Esophagus muscularis mucosa (tissue), 4 donors: ENCODE results near the gene GRB7. TPM values are rescaled to one million over a fixed set of nuclear protein-coding genes. Genes with fewer than 3 reads are reported as not detected.

Experiments
- DNase-seq: peaks from one replicate; pipeline ENCODE4 v3.0.0-alpha.2; 2017; ENCODE audit errors: extremely low spot score
- H3K27ac ChIP-seq, 4 donors: fragments of 200-600 bp; sonication (generic); replicated peaks in 1 of 4; 1 replicate in 3 of 4; 2 replicates in 1 of 4; pipeline ENCODE4 v1.5.1; 2016 to 2019; ENCODE audit warnings: mild to moderate bottlenecking in 1 of 4
- H3K27me3 ChIP-seq, 4 donors: fragments of 200-600 bp; sonication (generic); one replicate each; pipeline versions ENCODE4 v1.5.1 to v1.6.0; 2016 to 2019
- H3K36me3 ChIP-seq, 4 donors: fragments of 200-600 bp; sonication (generic); one replicate each; pipeline ENCODE4 v1.5.1; 2016 to 2019
- H3K4me1 ChIP-seq, 4 donors: fragments of 200-600 bp; sonication (generic); one replicate each; pipeline ENCODE4 v1.5.1; 2016 to 2019
- H3K4me3 ChIP-seq, 4 donors: fragments of 200-600 bp; sonication (generic); 1 replicate in 2 of 4; 2 replicates in 2 of 4; pipeline ENCODE4 v1.5.1; 2016 to 2019; ENCODE audit warnings: mild to moderate bottlenecking in 4 of 4, moderate library complexity in 1 of 4
- H3K9me3 ChIP-seq, 4 donors: fragments of 200-600 bp; sonication (generic); 1 replicate in 3 of 4; 2 replicates in 1 of 4; pipeline ENCODE4 v1.5.1; 2016 to 2019
- CTCF ChIP-seq, 3 experiments: fragments of 200-600 bp in 2 of 3; fragments of 450-650 bp in 1 of 3; sonication (generic) in 2 of 3; IDR thresholded peaks; one replicate each; pipeline ENCODE4 v1.5.1; 2017 to 2019; ENCODE audit warnings: antibody characterized with exemption in 3 of 3, mild to moderate bottlenecking in 2 of 3, moderate library complexity in 1 of 3
- EP300 ChIP-seq: sonication (generic); formaldehyde crosslinking; IDR thresholded peaks from one replicate; pipeline ENCODE4 v1.6.1; 2017; ENCODE audit warnings: antibody characterized with exemption
- POLR2A ChIP-seq: fragments of 450-650 bp; IDR thresholded peaks from one replicate; pipeline ENCODE4 v1.6.1; 2017; ENCODE audit warnings: antibody characterized with exemption, moderate library complexity, mild to moderate bottlenecking, low read depth
- POLR2AphosphoS5 ChIP-seq, 2 donors: sonication (generic); formaldehyde crosslinking; IDR thresholded peaks; one replicate each; pipeline ENCODE4 v1.6.1; 2017; ENCODE audit warnings: antibody characterized with exemption in 2 of 2
- WGBS: methylation state at CpG from one replicate; pipeline ENCODE4 v1.1.5; 2018; 5-methylcytosine and 5-hydroxymethylcytosine counted together
- intact Hi-C: fragments of 100-400 bp; cut with DNase I; formaldehyde crosslinking; loops from one replicate; pipeline ENCODE4 v1.15.1; 2023
- total RNA-seq, 4 donors: library from RNA; depleted of rRNA; stranded (reverse); fragments of >200 nt; gene quantifications; one replicate each; pipeline versions ENCODE4 v1.1.0 to v1.2.1, GENCODE V29; 2016

GRB7 gene
- total RNA-seq, 4 donors from 2014 or later, result 0.23 to 0.83 (median 0.55) TPM

- Histone ChIP-seq H3K4me1 (no peaks in the 10 kb centered on the region), H3K9me3 (no peaks in the 10 kb centered on the region), H3K4me3 (no peak overlapping the region), H3K36me3 (no peaks in the 10 kb centered on the region), H3K27ac (no peak overlapping the region), H3K27me3 (peaks cover 0 to 40% (median 0%) of the 10 kb centered on the region in 4 donors)
- WGBS, result 74% methylated on average over 2 of the region's 2 CpGs
- no peak for DNase-seq
- intact Hi-C loops, result no loop called here
- no peak for TF ChIP-seq POLR2A
Measured at GRCh38 chr17:39781861-39782213, 44.1 kb downstream of the GRB7 start.

- intact Hi-C loops, result no loop called here
- TF ChIP-seq CTCF (IDR thresholded peaks at IDR 0.05) (no peak), POLR2A (no peak), POLR2AphosphoS5 (IDR thresholded peaks at IDR 0.05) (no peak)
- DNase-seq, result no peak
- H3K27ac ChIP-seq, result no peak overlapping the region
- H3K4me3 ChIP-seq, result no peak overlapping the region
- H3K9me3 ChIP-seq, result no peaks in the 10 kb centered on the region
- H3K36me3 ChIP-seq, result no peaks in the 10 kb centered on the region
- WGBS, result 61% methylated on average over 4 of the region's 4 CpGs
- H3K27me3 ChIP-seq, result peaks cover 0 to 37% (median 0%) of the 10 kb centered on the region in 4 donors
- H3K4me1 ChIP-seq, result no peaks in the 10 kb centered on the region
Measured at GRCh38 chr17:39782481-39782880, 44.7 kb downstream of the GRB7 start.

- no peak overlapping the region for H3K27ac ChIP-seq
- no peak overlapping the region for H3K4me3 ChIP-seq
- 94% methylated on average over 1 of the region's 1 CpG for WGBS
- TF ChIP-seq POLR2A, result no peak
- TF ChIP-seq EP300, result no peak
- TF ChIP-seq CTCF (IDR thresholded peaks at IDR 0.05), result no peak
- no peak for TF ChIP-seq POLR2AphosphoS5 (IDR thresholded peaks at IDR 0.05)
- no peaks in the 10 kb centered on the region for H3K9me3 ChIP-seq
- no peaks in the 10 kb centered on the region for H3K36me3 ChIP-seq
- intact Hi-C loops, result no loop called here
- no peak for DNase-seq
- H3K4me1 ChIP-seq, result no peaks in the 10 kb centered on the region
- H3K27me3 ChIP-seq, result peaks cover 0 to 32% (median 0%) of the 10 kb centered on the region in 4 donors
Measured at GRCh38 chr17:39782980-39783379, 45.2 kb downstream of the GRB7 start.

- DNase-seq, result no peak
- no peak for TF ChIP-seq EP300
- TF ChIP-seq CTCF (IDR thresholded peaks at IDR 0.05), result no peak
- TF ChIP-seq POLR2AphosphoS5 (IDR thresholded peaks at IDR 0.05), result no peak
- no peak for TF ChIP-seq POLR2A
- H3K9me3 ChIP-seq, result no peaks in the 10 kb centered on the region
- no peaks in the 10 kb centered on the region for H3K4me1 ChIP-seq
- no peak overlapping the region for H3K27ac ChIP-seq
- no peaks in the 10 kb centered on the region for H3K36me3 ChIP-seq
- H3K4me3 ChIP-seq, result no peak overlapping the region
- peaks cover 0 to 17% (median 0%) of the 10 kb centered on the region in 4 donors for H3K27me3 ChIP-seq
- intact Hi-C loops, result no loop called here
Measured at GRCh38 chr17:39787041-39787440, 49.3 kb downstream of the GRB7 start.

GRCh38 chr17:39787743-39788484, 50.2 kb downstream of the GRB7 start:
- WGBS, result 83% methylated on average over 8 of the region's 8 CpGs
- Histone ChIP-seq H3K36me3 (no peaks in the 10 kb centered on the region), H3K4me3 (no peak overlapping the region), H3K4me1 (no peaks in the 10 kb centered on the region), H3K27me3 (peaks cover 0 to 17% (median 0%) of the 10 kb centered on the region in 4 donors), H3K27ac (no peak overlapping the region), H3K9me3 (no peaks in the 10 kb centered on the region)
- no peak for TF ChIP-seq CTCF (IDR thresholded peaks at IDR 0.05)
- no peak for TF ChIP-seq POLR2A
- TF ChIP-seq POLR2AphosphoS5 (IDR thresholded peaks at IDR 0.05), result no peak
- no peak for TF ChIP-seq EP300
- DNase-seq, result no peak
- intact Hi-C loops, result no loop called here
